ENCODE data around the gene LZTS2.

DNA sequence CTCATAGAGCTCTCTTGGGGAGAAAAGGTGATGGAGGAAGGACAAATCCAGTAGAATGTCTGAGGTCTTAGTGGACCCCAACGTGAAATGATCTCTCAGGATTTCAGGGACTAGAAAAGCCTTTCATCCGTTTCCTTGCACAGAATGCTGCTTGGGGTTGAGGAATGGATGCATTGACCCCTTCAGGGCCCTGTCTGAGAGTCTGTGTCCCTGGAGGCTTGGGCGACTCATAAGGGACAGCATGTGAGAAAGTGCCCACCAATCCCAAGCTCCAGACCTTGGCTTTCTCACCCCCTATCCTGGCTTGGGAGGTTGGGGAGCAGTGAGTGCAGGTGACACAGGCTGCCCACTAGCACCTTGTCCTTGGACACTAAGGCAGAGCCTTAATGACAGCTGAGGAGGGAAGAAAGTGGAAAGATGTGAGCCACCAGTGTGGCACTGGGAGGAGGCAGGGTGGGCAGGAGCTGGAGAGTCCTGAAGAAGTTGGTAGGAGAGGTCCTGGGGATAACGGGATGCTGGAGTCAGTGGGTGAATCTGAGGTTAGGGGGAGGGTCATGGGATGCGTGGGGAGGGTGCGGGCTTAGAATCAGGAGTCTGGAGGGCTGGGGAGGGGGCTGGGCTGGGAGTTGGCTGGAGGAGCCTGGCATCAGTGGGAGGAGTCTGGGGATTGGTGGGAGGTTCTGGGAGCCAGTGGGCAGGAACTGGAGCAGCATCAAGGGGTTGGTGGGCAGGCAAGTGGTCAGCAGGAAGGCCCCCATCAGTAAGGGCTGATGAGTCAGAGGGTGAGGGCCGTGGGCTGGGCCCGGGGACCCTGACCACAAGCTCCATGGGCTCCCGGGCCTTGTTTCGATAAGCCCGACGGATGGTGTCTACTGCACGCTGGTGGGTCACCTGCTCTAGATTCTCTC is 8.6 kb downstream of the LZTS2 start:
- TF ChIP-seq, protein P1, sequence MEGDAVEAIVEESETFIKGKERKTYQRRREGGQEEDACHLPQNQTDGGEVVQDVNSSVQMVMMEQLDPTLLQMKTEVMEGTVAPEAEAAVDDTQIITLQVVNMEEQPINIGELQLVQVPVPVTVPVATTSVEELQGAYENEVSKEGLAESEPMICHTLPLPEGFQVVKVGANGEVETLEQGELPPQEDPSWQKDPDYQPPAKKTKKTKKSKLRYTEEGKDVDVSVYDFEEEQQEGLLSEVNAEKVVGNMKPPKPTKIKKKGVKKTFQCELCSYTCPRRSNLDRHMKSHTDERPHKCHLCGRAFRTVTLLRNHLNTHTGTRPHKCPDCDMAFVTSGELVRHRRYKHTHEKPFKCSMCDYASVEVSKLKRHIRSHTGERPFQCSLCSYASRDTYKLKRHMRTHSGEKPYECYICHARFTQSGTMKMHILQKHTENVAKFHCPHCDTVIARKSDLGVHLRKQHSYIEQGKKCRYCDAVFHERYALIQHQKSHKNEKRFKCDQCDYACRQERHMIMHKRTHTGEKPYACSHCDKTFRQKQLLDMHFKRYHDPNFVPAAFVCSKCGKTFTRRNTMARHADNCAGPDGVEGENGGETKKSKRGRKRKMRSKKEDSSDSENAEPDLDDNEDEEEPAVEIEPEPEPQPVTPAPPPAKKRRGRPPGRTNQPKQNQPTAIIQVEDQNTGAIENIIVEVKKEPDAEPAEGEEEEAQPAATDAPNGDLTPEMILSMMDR (IDR thresholded peaks at IDR 0.05; ENCODE audit: low read depth, low read length, poor library complexity, severe bottlenecking), result no peak
- no peak for TF ChIP-seq EZH2phosphoT487 (IDR thresholded peaks at IDR 0.05; ENCODE audit: borderline replicate concordance, low read length)

Measured in DOHH2 (cell line).